Measurements from ENCODE around the gene PHACTR4. TPM values are rescaled to one million over a fixed set of nuclear protein-coding genes. Genes with fewer than 3 reads are reported as not detected.

PHACTR4 gene
- total and polyA plus RNA-seq, 2 experiments from 2014 or later: 35.4 to 47.1 TPM

GRCh38 chr1:28370239-28371009 is 884 bp downstream of the PHACTR4 start:
- H3K4me2 ChIP-seq: peak overlapping the region; percentile 65
- Mint-ChIP-seq H3K4me3 (peak overlapping the region; percentile 97), H3K4me1 (peaks cover 10% of the 10 kb centered on the region), H3K9me3 (no peaks in the 10 kb centered on the region), H3K36me3 (ENCODE audit: low read depth) (peaks cover 9% of the 10 kb centered on the region), H3K27ac (peak overlapping the region; percentile 98), H3K27me3 (ENCODE audit: insufficient read depth, low read depth, poor library complexity) (peaks cover 12% of the 10 kb centered on the region)
- peak overlapping the region; percentile 95 for H3K27ac ChIP-seq (ENCODE audit: low read depth)
- no peaks in the 10 kb centered on the region for H3K9me2 ChIP-seq (ENCODE audit: insufficient read depth)
- H4K20me1 ChIP-seq (replicated peaks; ENCODE audit: insufficient read depth): peaks cover 11% of the 10 kb centered on the region; the same call in 1 of the 2 replicates
- H3K79me2 ChIP-seq (replicated peaks; ENCODE audit: insufficient read depth): peaks cover 48% of the 10 kb centered on the region
- peaks cover 15% of the 10 kb centered on the region for H3K4me1 ChIP-seq (ENCODE audit: insufficient read depth)
- H2AFZ ChIP-seq: no peak overlapping the region; the same call in 1 of the 2 replicates
- peaks cover 3% of the 10 kb centered on the region; the same call in 1 of the 2 replicates for H3K36me3 ChIP-seq (ENCODE audit: insufficient read depth)
- H3F3A ChIP-seq (replicated peaks; ENCODE audit: low read depth): peaks cover 10% of the 10 kb centered on the region
- DNase-seq (ENCODE audit: low spot score): peak; percentile 56
- H3K4me3 ChIP-seq: peak overlapping the region; percentile 80
- ATAC-seq: peak; percentile 18
- no peaks in the 10 kb centered on the region for H3K27me3 ChIP-seq (ENCODE audit: insufficient read depth)
- no peak for TF ChIP-seq POLR2AphosphoS5 (IDR thresholded peaks at IDR 0.05; ENCODE audit: low read depth)
- TF ChIP-seq ZNF114 (CRISPR knock-in tag; IDR thresholded peaks at IDR 0.05): no peak
- TF ChIP-seq, protein P1, sequence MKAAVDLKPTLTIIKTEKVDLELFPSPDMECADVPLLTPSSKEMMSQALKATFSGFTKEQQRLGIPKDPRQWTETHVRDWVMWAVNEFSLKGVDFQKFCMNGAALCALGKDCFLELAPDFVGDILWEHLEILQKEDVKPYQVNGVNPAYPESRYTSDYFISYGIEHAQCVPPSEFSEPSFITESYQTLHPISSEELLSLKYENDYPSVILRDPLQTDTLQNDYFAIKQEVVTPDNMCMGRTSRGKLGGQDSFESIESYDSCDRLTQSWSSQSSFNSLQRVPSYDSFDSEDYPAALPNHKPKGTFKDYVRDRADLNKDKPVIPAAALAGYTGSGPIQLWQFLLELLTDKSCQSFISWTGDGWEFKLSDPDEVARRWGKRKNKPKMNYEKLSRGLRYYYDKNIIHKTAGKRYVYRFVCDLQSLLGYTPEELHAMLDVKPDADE (IDR thresholded peaks at IDR 0.05): no peak

DNA sequence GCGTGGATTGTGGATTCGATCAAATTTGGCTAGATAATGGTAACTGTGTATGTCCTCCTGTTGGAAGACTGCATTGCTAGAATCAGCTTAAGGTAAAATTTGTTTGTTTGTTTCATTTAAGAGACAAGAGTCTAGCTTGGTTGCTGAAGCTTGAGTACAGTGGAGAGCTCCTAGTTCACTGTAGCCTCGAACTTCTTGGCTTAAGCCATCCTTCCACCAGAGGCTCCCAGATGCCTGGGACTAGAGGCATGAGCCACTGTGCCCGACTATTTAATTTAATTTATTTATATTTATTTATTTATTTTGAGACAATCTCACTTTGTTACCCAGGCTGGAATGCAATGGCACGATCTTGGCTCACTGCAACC is 1.5 kb downstream of the PHACTR4 start:
- ATAC-seq: no peak
- H3K4me1 ChIP-seq (ENCODE audit: insufficient read depth): peaks cover 13% of the 10 kb centered on the region
- H3K4me1 Mint-ChIP-seq: peaks cover 10% of the 10 kb centered on the region
- peaks cover 11% of the 10 kb centered on the region; the same call in 1 of the 2 replicates for H4K20me1 ChIP-seq (replicated peaks; ENCODE audit: insufficient read depth)
- no peaks in the 10 kb centered on the region for H3K9me2 ChIP-seq (ENCODE audit: insufficient read depth)
- peaks cover 3% of the 10 kb centered on the region; the same call in 1 of the 2 replicates for H3K36me3 ChIP-seq (ENCODE audit: insufficient read depth)
- no peaks in the 10 kb centered on the region for H3K27me3 ChIP-seq (ENCODE audit: insufficient read depth)
- H3K4me3 ChIP-seq: peak overlapping the region; percentile 80
- H3K27ac ChIP-seq (ENCODE audit: low read depth): no peak overlapping the region
- peaks cover 9% of the 10 kb centered on the region for H3K27me3 Mint-ChIP-seq (ENCODE audit: insufficient read depth, low read depth, poor library complexity)
- no peak for DNase-seq (ENCODE audit: low spot score)
- no peaks in the 10 kb centered on the region for H3K9me3 Mint-ChIP-seq
- H3K4me3 Mint-ChIP-seq: peak overlapping the region; percentile 97
- H3K4me2 ChIP-seq: peak overlapping the region; percentile 65
- peaks cover 54% of the 10 kb centered on the region for H3K79me2 ChIP-seq (replicated peaks; ENCODE audit: insufficient read depth)
- no peak overlapping the region for H3K27ac Mint-ChIP-seq
- H3F3A ChIP-seq (replicated peaks; ENCODE audit: low read depth): peaks cover 10% of the 10 kb centered on the region
- H3K36me3 Mint-ChIP-seq (ENCODE audit: low read depth): peaks cover 11% of the 10 kb centered on the region
- no peak overlapping the region for H2AFZ ChIP-seq
- TF ChIP-seq, protein P2, sequence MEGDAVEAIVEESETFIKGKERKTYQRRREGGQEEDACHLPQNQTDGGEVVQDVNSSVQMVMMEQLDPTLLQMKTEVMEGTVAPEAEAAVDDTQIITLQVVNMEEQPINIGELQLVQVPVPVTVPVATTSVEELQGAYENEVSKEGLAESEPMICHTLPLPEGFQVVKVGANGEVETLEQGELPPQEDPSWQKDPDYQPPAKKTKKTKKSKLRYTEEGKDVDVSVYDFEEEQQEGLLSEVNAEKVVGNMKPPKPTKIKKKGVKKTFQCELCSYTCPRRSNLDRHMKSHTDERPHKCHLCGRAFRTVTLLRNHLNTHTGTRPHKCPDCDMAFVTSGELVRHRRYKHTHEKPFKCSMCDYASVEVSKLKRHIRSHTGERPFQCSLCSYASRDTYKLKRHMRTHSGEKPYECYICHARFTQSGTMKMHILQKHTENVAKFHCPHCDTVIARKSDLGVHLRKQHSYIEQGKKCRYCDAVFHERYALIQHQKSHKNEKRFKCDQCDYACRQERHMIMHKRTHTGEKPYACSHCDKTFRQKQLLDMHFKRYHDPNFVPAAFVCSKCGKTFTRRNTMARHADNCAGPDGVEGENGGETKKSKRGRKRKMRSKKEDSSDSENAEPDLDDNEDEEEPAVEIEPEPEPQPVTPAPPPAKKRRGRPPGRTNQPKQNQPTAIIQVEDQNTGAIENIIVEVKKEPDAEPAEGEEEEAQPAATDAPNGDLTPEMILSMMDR (conservative IDR thresholded peaks at IDR 0.05; ENCODE audit: low read depth in 2 of 2): no peak
- TF ChIP-seq ZNF114 (CRISPR knock-in tag; IDR thresholded peaks at IDR 0.05) (no peak), POLR2AphosphoS5 (IDR thresholded peaks at IDR 0.05; ENCODE audit: low read depth) (no peak), EZH2 (IDR thresholded peaks at IDR 0.05; ENCODE audit: low read depth, unreplicated experiment) (no peak), NANOG (IDR thresholded peaks at IDR 0.05; ENCODE audit: borderline replicate concordance) (no peak), ZNF331 (CRISPR knock-in tag; IDR thresholded peaks at IDR 0.05; ENCODE audit: low read depth) (no peak), JUNB (IDR thresholded peaks at IDR 0.05; ENCODE audit: unreplicated experiment) (no peak), STAT1 (IDR thresholded peaks at IDR 0.05; ENCODE audit: unreplicated experiment) (no peak)
- TF ChIP-seq, protein P3, sequence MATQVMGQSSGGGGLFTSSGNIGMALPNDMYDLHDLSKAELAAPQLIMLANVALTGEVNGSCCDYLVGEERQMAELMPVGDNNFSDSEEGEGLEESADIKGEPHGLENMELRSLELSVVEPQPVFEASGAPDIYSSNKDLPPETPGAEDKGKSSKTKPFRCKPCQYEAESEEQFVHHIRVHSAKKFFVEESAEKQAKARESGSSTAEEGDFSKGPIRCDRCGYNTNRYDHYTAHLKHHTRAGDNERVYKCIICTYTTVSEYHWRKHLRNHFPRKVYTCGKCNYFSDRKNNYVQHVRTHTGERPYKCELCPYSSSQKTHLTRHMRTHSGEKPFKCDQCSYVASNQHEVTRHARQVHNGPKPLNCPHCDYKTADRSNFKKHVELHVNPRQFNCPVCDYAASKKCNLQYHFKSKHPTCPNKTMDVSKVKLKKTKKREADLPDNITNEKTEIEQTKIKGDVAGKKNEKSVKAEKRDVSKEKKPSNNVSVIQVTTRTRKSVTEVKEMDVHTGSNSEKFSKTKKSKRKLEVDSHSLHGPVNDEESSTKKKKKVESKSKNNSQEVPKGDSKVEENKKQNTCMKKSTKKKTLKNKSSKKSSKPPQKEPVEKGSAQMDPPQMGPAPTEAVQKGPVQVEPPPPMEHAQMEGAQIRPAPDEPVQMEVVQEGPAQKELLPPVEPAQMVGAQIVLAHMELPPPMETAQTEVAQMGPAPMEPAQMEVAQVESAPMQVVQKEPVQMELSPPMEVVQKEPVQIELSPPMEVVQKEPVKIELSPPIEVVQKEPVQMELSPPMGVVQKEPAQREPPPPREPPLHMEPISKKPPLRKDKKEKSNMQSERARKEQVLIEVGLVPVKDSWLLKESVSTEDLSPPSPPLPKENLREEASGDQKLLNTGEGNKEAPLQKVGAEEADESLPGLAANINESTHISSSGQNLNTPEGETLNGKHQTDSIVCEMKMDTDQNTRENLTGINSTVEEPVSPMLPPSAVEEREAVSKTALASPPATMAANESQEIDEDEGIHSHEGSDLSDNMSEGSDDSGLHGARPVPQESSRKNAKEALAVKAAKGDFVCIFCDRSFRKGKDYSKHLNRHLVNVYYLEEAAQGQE (IDR thresholded peaks at IDR 0.05; ENCODE audit: unreplicated experiment): no peak

Data from GM23338 (cell line).